NCI-H2171 treated with DMSO at 0.1 percent for 48 hours (cell line): ENCODE measurements around the gene ENO4.

ENCODE experiments used
- DNase-seq: peaks from one replicate; lab custom pipeline; 2025; lab: John Stamatoyannopoulos, UW

The ENO4 gene

DNA sequence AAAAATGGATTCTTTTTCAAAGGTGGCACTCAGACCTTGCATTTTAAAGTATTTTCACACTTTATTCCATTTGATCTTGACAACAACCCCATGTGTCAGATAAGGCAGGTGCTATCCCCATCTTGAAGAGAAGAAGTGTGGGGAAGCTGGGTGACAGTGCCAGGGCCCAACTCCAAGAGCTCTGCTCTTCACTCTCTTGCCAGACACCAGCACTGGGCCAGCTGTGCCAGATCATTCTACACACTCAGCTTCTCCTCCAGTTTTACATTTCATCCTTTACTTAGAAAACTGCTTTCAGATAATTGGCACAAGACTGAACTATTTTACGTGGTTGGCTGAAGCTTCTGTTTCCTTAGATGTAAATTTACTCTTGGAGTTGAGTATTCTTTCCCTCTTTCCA, 64.4 kb downstream of the ENO4 start:
- DNase-seq, result no peak

DNA sequence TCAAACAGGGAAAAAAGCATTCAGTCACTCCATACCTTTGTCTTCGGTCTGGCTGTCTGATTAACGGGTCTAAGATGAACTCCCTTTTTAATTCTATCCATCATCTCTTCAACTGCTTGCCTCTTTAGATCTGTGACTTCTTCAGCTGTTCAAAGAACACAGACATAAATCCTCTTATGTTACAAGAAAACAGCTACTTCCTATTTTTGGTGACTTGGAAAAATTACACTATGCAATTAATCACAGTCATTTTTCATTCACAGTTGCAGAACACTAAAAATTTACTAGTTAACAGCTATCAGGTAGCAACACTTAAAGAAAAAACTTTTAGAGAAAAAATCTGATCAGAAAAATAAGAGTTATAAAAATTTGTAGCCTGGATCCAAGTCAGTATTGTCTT, 66.0 kb downstream of the ENO4 start:
- DNase-seq, result no peak

DNA sequence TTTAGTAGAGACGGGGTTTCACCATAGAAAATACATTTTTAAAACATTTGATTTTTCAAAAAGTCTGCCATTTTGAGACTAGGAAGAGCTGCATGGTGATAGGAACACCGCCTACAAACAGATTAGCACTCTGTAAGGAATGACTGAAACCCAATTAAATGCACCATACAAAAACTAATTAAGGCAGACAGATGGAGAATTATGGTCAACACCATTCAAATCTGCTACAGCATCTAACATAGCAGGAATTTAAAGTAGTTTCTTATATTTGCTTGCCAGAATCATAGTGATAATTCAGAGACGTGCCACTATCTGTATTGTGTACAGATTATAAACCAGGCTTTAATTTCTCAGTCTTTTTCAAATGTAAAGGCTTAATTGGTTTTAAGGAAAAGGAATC, 68.2 kb downstream of the ENO4 start:
- no peak for DNase-seq

DNA sequence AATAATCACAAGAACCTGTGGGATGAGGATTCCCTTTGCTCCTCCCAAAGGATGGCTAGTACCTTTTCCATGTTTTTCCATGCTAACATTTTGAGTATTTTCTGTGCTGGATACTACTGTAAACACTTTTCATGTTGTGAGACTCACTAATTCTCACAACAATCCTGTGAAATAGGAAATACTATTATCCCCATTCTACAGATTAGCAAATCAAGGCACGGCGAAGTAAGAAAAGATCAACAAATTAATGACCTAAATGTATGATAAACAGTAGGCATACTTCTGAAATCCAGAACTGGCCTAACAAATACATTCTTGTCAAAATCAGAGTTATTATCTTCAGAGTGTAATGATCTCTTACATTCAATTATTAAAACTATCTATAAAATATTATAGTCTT, 69.3 kb downstream of the ENO4 start:
- DNase-seq, result no peak

DNA sequence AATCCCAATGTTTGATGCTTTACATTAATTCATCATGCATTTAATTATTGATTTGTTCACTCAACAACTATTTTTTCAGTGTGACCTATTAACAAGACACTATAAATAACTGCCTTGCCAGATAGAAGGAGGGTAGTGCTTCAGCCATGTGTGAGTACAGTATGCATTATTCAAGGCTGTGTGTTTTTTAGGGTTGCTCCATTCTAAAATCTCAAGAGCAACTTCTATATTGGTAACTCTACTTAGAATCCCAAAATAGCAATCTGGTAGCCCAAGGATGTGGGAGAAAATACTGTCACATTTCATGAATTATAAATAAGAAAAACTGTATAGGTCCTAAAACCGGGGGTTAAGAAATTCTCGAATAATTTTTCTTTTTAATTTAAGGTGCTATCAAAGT, 69.9 kb downstream of the ENO4 start:
- DNase-seq, result no peak

DNA sequence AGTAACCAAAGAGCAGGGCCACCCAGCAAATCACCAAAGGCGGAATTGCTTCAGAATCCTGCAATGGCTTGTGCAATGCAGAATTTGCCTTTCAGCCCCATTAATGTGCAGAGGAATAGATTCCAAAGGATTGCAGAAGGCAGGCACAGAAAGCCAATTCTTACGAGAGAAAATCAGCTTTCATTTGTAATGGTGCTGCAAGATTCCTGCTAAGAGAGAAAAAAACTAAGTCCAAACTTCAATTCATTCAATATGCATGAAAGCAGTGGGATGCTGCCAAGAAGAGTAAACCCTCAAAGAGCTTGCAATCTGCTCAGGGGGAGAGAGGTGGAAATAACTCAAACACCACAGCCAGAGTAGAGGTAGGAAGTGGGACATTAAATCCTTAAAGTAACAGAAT, 70.4 kb downstream of the ENO4 start:
- no peak for DNase-seq

DNA sequence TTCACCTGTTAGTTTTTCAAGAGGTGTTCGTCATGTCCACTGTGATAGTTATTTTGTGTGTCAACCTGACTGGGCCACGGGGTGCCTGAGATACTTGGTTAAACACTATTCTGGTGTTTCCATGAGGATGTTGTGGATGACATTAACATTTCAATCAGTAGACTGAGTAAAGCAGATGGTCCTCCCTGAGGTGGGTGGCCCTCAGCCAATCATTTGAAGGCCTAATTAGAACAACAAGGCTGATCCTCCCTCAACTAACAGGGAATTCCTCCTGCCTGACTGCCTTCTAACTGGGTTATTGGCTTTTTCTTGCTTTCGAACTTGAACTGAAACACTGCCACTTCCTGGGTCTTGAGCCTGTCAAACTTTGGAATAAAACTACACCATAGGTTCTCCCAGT, 75.8 kb downstream of the ENO4 start:
- no peak for DNase-seq

DNA sequence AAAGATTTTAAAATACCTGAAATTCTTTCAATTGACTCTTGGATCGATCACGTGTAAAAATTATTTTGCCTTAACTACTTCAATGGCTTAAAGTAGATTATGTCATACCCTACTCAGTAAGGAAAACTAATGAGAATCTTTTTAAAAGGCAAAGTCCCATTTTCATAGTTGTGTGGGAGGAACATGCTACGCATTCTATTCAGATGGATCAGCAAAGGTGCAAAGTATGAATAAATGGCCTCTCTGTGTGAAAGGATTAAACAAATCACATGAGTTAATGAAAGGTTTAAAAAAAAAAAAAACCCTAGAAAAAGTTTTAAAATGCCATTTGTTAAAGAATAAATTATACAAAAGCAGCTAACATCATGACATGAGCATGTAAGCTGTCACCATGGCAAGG, 77.1 kb downstream of the ENO4 start:
- no peak for DNase-seq

DNA sequence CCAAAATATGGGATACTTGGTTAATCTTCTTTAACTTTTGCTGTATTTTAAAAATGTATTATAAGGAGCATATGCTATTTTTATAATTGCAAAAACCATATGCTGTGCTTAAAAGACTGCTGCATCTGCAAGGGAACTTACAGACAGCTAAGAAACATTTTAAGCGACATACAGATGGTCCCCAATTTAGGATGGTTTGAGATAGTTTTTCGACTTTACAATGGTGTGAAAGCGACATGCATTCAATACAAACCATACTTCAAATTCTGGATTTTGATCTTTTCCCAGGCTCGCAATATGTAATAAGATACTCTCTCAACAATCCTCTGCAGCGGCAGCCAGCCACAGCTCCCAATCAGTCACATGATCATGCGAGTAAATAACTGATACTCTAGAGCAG, 82.5 kb downstream of the ENO4 start:
- no peak for DNase-seq
